ENCODE results near the gene PKP4. TPM values are rescaled to one million over a fixed set of nuclear protein-coding genes. Genes with fewer than 3 reads are reported as not detected.

Gene PKP4
- total and polyA plus RNA-seq, 9 of the 15 experiments (the other 6 are each of a cell fraction or from before 2014, with no cell fraction given): 24.6 to 99.1 (median 74.0) TPM

GRCh38 chr2:158723181-158723838, 266.6 kb downstream of the PKP4 start (continued):
- no peak for TF ChIP-seq REST (IDR thresholded peaks at IDR 0.05; ENCODE audit: borderline replicate concordance)
- TF ChIP-seq REST (CRISPR knock-in tag; IDR thresholded peaks at IDR 0.05; ENCODE audit: low read depth): no peak
- no peak for TF ChIP-seq ETV6 (IDR thresholded peaks at IDR 0.05; ENCODE audit: borderline replicate concordance in 1 of 2, low read depth in 2 of 2, low read length in 1 of 2)
- TF ChIP-seq ETV6 (CRISPR knock-in tag; IDR thresholded peaks at IDR 0.05; ENCODE audit: borderline replicate concordance): no peak
- no peak for TF ChIP-seq RBBP5 (IDR thresholded peaks at IDR 0.05; ENCODE audit: borderline replicate concordance, insufficient read depth, low read length, poor library complexity, severe bottlenecking)
- TF ChIP-seq CUX1 (CRISPR knock-in tag; IDR thresholded peaks at IDR 0.05): no peak
- TF ChIP-seq CSDE1 (IDR thresholded peaks at IDR 0.05): no peak
- TF ChIP-seq POLR2A (conservative IDR thresholded peaks at IDR 0.05): no peak
- TF ChIP-seq ZNF280A (IDR thresholded peaks at IDR 0.05; ENCODE audit: low read depth, partially characterized antibody): no peak
